ENCODE measurements around the gene IFITM2. TPM values are rescaled to one million over a fixed set of nuclear protein-coding genes. Genes with fewer than 3 reads are reported as not detected.
"Not testable (repeated sequence)": the region's sequence is repeated elsewhere in the genome, so short reads cannot be mapped to it uniquely, and the experiment has no call there.

Gene IFITM2
- total RNA-seq, 1 experiment from 2014 or later = 4.2 TPM

DNA sequence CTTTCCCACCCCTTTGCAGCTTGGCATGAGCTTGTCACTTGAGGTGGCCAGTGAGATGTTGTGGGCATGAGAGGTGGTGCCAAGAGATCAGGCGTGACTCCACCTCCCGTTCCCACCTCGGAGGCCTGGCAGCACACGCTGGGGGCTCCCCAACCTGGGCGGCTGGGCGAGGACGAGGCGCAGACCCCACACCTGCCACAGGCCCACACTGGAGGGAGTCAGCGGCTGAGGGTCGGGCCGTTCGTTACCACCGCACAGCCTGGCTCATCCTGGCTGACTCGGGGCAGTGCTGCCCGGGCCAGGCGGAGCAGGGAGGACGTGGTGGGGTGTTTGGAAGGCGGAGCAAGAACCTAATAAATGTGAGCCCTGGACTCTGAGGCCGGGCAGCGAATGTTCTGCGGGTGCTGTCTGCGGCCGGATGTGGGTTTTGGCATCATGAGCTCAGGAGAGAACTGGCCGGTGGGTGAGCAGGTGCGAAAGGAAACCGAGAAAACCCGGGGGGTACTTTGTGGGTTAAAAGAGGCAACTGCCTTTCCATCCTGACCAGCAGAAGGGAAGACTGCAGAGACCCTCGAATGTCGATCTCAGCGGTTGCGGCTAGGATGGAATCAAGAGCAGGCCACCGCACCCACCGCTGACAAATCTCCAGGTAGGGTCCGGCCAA, 23.2 kb downstream of the IFITM2 start:
- intact Hi-C loops (cut with micrococcal nuclease; ENCODE audit: unreplicated experiment) = no loop called here
- Histone ChIP-seq H4K20me1 (ENCODE audit: insufficient read depth) (no peaks in the 10 kb centered on the region), H3K79me2 (ENCODE audit: low read depth) (no peaks in the 10 kb centered on the region), H3K36me3 (ENCODE audit: low read depth) (no peaks in the 10 kb centered on the region), H2AFZ (no peak overlapping the region), H3K4me2 (no peak overlapping the region), H3K27ac (no peak overlapping the region), H3K4me3 (no peak overlapping the region), H3K27me3 (ENCODE audit: insufficient read depth, low read depth) (0 out of 2 replicates have a peak, but pooled peaks cover 3% of the 10 kb centered on the region), H3F3A (ENCODE audit: insufficient read depth, low read depth) (no peaks in the 10 kb centered on the region), H3K9me3 (ENCODE audit: insufficient read depth, low read depth) (no peaks in the 10 kb centered on the region), H3K9me2 (ENCODE audit: insufficient read depth) (no peaks in the 10 kb centered on the region), H3K4me1 (replicated peaks; ENCODE audit: insufficient read depth) (no peaks in the 10 kb centered on the region)
- no peak for DNase-seq
- CTCF ChIA-PET = no interaction called here
- TF ChIP-seq, protein P1, sequence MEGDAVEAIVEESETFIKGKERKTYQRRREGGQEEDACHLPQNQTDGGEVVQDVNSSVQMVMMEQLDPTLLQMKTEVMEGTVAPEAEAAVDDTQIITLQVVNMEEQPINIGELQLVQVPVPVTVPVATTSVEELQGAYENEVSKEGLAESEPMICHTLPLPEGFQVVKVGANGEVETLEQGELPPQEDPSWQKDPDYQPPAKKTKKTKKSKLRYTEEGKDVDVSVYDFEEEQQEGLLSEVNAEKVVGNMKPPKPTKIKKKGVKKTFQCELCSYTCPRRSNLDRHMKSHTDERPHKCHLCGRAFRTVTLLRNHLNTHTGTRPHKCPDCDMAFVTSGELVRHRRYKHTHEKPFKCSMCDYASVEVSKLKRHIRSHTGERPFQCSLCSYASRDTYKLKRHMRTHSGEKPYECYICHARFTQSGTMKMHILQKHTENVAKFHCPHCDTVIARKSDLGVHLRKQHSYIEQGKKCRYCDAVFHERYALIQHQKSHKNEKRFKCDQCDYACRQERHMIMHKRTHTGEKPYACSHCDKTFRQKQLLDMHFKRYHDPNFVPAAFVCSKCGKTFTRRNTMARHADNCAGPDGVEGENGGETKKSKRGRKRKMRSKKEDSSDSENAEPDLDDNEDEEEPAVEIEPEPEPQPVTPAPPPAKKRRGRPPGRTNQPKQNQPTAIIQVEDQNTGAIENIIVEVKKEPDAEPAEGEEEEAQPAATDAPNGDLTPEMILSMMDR (conservative IDR thresholded peaks at IDR 0.05) = no peak
- no peak for TF ChIP-seq EZH2 (IDR thresholded peaks at IDR 0.05; ENCODE audit: low read depth)
- BruUV-seq (replicated peaks) = no TSS peak
- POLR2A ChIA-PET (ENCODE audit: unreplicated experiment) = no interaction called here

DNA sequence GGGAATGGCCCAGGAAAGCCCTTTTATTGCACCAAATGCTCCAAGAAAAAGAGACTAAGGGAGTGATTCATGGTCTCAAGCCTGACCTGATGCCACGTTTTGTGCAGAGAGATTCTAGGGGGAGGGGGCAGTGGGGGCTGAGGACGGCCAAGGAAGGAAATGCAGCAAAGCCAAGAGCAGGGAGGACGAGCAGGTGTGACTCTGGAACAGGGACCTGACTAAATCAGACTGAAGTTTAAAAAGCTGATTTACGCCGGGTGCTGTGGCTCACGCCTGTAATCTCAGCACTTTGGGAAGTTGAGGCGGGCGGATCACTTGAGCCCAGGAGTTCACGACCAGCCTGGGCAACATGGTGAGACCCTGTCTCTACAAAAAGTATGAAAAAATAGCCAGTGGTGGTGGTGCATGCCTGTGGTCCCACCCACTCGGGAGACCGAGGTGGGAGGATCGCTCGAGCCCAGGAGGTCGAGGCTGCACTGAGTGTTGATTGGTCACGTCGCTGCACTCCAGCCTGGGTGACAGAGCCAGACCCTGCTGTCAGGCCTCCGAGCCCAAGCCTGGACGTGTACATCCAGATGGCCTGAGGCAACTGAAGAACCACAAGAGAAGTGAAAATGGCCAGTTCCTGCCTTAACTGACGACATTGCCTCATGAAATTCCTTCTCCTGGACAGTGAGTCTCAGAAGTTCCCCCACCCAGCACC, 23.9 kb downstream of the IFITM2 start:
- POLR2A ChIA-PET (ENCODE audit: unreplicated experiment) = no interaction called here

DNA sequence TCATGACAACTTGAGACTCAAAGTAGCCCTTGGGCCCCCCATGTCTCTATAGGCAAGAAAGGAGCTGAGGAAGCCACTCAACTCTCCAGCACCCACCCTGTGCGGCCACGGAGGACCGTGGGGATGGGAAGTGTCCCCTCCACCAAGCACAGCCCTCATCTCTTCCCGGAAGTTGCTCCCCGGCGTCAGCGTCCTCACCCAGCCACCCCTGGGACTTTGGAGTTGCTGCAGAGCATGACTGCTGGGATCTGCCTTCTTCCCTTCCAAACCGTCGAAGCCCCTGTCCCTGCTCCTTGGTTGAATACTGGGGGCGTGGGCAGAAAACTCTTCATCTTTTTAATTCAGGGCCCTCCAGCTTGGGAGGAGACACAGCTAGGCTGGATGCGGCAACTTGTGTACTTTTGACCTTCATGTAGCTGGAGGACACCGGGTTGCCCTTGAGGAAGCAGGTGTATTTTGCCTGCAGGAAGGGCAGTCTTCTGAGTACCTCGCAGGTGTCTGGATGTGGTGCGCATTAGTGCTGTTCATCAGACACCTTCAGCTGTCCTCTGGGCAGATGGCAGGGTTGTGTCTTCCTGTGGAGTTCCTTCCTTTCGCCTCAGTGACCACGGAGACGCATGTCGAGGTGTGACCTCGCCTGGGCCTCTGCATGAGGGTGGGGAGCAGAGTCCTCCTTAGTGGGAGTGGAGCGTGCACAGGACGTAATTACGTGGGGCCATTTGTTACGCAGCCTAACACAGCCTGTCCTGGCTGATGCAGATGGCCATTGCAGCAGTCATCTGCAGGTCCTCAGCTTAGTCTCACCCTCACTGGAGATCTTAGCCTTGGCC, 25.2 kb downstream of the IFITM2 start:
- ChIA-PET CTCF (no interaction called here), POLR2A (ENCODE audit: unreplicated experiment) (interaction anchor here (0.6 kb wide), 1 partner anchor 126 kb away, joined by 3 read pairs; the partner anchor contains the start of gene BET1L)
- BruUV-seq (replicated peaks) = no TSS peak
- 0 out of 2 replicates have a peak, but pooled peaks cover 3% of the 10 kb centered on the region for H3K27me3 ChIP-seq (ENCODE audit: insufficient read depth, low read depth)
- H3K9me2 ChIP-seq (ENCODE audit: insufficient read depth) = no peaks in the 10 kb centered on the region
- H3K4me2 ChIP-seq = no peak overlapping the region
- H3K4me3 ChIP-seq = no peak overlapping the region
- TF ChIP-seq, protein P1 (conservative IDR thresholded peaks at IDR 0.05) = no peak
- TF ChIP-seq EZH2 (IDR thresholded peaks at IDR 0.05; ENCODE audit: low read depth) = no peak
- H3K4me1 ChIP-seq (replicated peaks; ENCODE audit: insufficient read depth) = no peaks in the 10 kb centered on the region
- no peak overlapping the region for H2AFZ ChIP-seq
- H3K27ac ChIP-seq = no peak overlapping the region
- DNase-seq = no peak
- no peaks in the 10 kb centered on the region for H3F3A ChIP-seq (ENCODE audit: insufficient read depth, low read depth)
- intact Hi-C loops (cut with micrococcal nuclease; ENCODE audit: unreplicated experiment) = no loop called here
- H3K36me3 ChIP-seq (ENCODE audit: low read depth) = no peaks in the 10 kb centered on the region
- no peaks in the 10 kb centered on the region for H4K20me1 ChIP-seq (ENCODE audit: insufficient read depth)
- H3K9me3 ChIP-seq (ENCODE audit: insufficient read depth, low read depth) = no peaks in the 10 kb centered on the region
- no peaks in the 10 kb centered on the region for H3K79me2 ChIP-seq (ENCODE audit: low read depth)

More for the DNA sequence above, 23.9 kb downstream of the IFITM2 start:
- no peak for DNase-seq
- TF ChIP-seq EZH2 (IDR thresholded peaks at IDR 0.05; ENCODE audit: low read depth) = no peak
- TF ChIP-seq, protein P1 (conservative IDR thresholded peaks at IDR 0.05) = no peak
- CTCF ChIA-PET = no interaction called here
- H3K9me3 ChIP-seq (ENCODE audit: insufficient read depth, low read depth) = no peaks in the 10 kb centered on the region
- H3K4me3 ChIP-seq = no peak overlapping the region
- no peaks in the 10 kb centered on the region for H3F3A ChIP-seq (ENCODE audit: insufficient read depth, low read depth)
- H3K27ac ChIP-seq = no peak overlapping the region
- no peaks in the 10 kb centered on the region for H3K4me1 ChIP-seq (replicated peaks; ENCODE audit: insufficient read depth)
- H3K27me3 ChIP-seq (ENCODE audit: insufficient read depth, low read depth) = 0 out of 2 replicates have a peak, but pooled peaks cover 3% of the 10 kb centered on the region
- H3K79me2 ChIP-seq (ENCODE audit: low read depth) = no peaks in the 10 kb centered on the region
- BruUV-seq (replicated peaks) = no TSS peak
- intact Hi-C loops (cut with micrococcal nuclease; ENCODE audit: unreplicated experiment) = no loop called here
- no peaks in the 10 kb centered on the region for H3K9me2 ChIP-seq (ENCODE audit: insufficient read depth)
- no peaks in the 10 kb centered on the region for H3K36me3 ChIP-seq (ENCODE audit: low read depth)
- no peak overlapping the region for H3K4me2 ChIP-seq
- H2AFZ ChIP-seq = no peak overlapping the region
- H4K20me1 ChIP-seq (ENCODE audit: insufficient read depth) = no peaks in the 10 kb centered on the region

DNA sequence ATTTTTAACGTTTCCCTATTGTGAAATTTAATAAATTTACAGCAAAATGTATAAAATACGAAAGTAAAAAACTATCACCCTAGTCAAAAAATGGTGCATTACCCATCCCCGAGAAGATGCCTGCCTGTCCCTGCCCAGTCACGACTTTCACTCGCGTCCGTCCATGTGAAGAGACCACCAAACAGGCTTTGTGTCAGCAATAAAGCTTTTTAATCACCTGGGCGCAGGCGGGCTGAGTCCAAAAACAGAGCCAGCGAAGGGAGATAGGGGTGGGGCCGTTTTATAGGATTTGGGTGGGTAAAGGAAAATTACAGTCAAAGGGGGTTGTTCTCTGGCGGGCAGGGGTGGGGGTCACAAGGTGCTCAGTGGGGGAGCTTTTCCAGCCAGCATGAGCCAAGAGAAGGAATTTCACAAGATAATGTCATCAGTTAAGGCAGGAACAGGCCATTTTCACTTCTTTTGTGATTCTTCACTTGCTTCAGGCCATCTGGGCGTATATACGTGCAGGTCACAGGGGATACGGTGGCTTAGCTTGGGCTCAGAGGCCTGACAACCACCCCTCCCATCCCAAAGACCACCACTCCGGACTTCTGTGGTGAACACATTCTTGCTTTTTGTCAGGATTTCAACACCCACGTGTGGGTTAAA, 26.1 kb downstream of the IFITM2 start:
- H2AFZ ChIP-seq; H3K4me3 ChIP-seq; H3K4me2 ChIP-seq; H3K27me3 ChIP-seq (ENCODE audit: insufficient read depth, low read depth); H4K20me1 ChIP-seq (ENCODE audit: insufficient read depth); intact Hi-C loops (cut with micrococcal nuclease; ENCODE audit: unreplicated experiment); H3K27ac ChIP-seq; POLR2A ChIA-PET (ENCODE audit: unreplicated experiment); H3K79me2 ChIP-seq (ENCODE audit: low read depth); H3K9me2 ChIP-seq (ENCODE audit: insufficient read depth); H3K36me3 ChIP-seq (ENCODE audit: low read depth); H3K4me1 ChIP-seq (replicated peaks; ENCODE audit: insufficient read depth); DNase-seq; H3F3A ChIP-seq (ENCODE audit: insufficient read depth, low read depth); CTCF ChIA-PET; H3K9me3 ChIP-seq (ENCODE audit: insufficient read depth, low read depth); BruUV-seq (replicated peaks): not testable (repeated sequence)

Measured in PC-9 (cell line).